Subcutaneous adipose tissue (tissue), 4 donors: ENCODE data around the gene FH. TPM values are rescaled to one million over a fixed set of nuclear protein-coding genes. Genes with fewer than 3 reads are reported as not detected.

Experiments
- CTCF ChIP-seq: fragments of 450-650 bp; IDR thresholded peaks from one replicate; pipeline ENCODE4 v1.5.1; 2016; ENCODE audit warnings: low read depth, mild to moderate bottlenecking, control low read depth, antibody characterized with exemption, moderate library complexity
- total RNA-seq, 4 donors: library from RNA; depleted of rRNA; stranded (reverse); fragments of >200 nt; gene quantifications; one replicate each; pipeline ENCODE4 v1.1.0, GENCODE V29; 2016

FH gene
- total RNA-seq, 4 donors from 2014 or later: 36.9 to 56.3 (median 45.2) TPM

GRCh38 chr1:241485554-241485992, 34.0 kb downstream of the FH start:
- no peak for TF ChIP-seq CTCF

GRCh38 chr1:241485145-241485544, 34.4 kb downstream of the FH start:
- no peak for TF ChIP-seq CTCF

GRCh38 chr1:241482761-241483250, 36.7 kb downstream of the FH start:
- TF ChIP-seq CTCF: no peak

GRCh38 chr1:241479294-241479693, 40.3 kb downstream of the FH start:
- TF ChIP-seq CTCF: no peak

GRCh38 chr1:241475671-241476070, 43.9 kb downstream of the FH start:
- TF ChIP-seq CTCF: no peak

- TF ChIP-seq CTCF: no peak
These were observed 46.5 kb downstream of the FH start for GRCh38 chr1:241473026-241473425.

- no peak for TF ChIP-seq CTCF
These were observed 48.5 kb downstream of the FH start for GRCh38 chr1:241470908-241471590.
